K562 (cell line): ENCODE data around the gene SPATA3. TPM values are rescaled to one million over a fixed set of nuclear protein-coding genes. Genes with fewer than 3 reads are reported as not detected.

Source experiments
- ATAC-seq: fragments of 200-7000 bp; cut with Tn5 transposase; 3 replicates; pipeline ENCODE4 v1.9.1; 2020; ENCODE audit warnings: moderate library complexity
- BruUV-seq: library from RNA; stranded (reverse); fragments of 400-500 nt; replicated peaks from 2 replicates; lab custom pipeline; 2021; lab: Mats Ljungman, UMichigan
- CTCF ChIA-PET: fragments of 300-600 bp; formaldehyde crosslinking; extraction: SDS; loops from one replicate; lab custom pipeline; 2021; ENCODE audit warnings: low intra/inter-chr PET ratio; lab: Yijun Ruan, JAX
- POLR2A ChIA-PET: fragments of 300-600, 350-650 bp; sonication (Branson Sonifier 250); formaldehyde crosslinking; extraction: SDS; loops from one replicate; lab custom pipeline; 2021; ENCODE audit warnings: antibody characterized with exemption, inconsistent platforms; lab: Yijun Ruan, JAX
- DNase-seq, 4 experiments: peaks; one replicate each; pipeline versions ENCODE4 v3.0.0 to v3.0.0-alpha.2; 2011 to 2018; ENCODE audit warnings: low spot score in 3 of 4, mixed read lengths in 3 of 4; ENCODE audit errors: extremely low read depth in 1 of 4
- FAIRE-seq: peaks from 2 replicates; lab custom pipeline; 2011; peaks lifted over from hg19 to GRCh38; lab: Jason Lieb, UNC
- H2AFZ ChIP-seq: 2 replicates; pipeline ENCODE4 v1.6.0; 2011; ENCODE audit warnings: low read depth, low read length, control low read depth, inconsistent platforms
- H3K27ac ChIP-seq: fragments of 200-600 bp; 3 replicates; pipeline ENCODE4 v1.8.0; 2011; ENCODE audit warnings: low read depth, mild to moderate bottlenecking, control low read depth, inconsistent platforms, low read length, moderate library complexity, mixed read lengths; ENCODE audit errors: extremely low read depth
- H3K27me3 ChIP-seq, 2 experiments: fragments of 300-600 bp in 1 of 2; 2 replicates in 1 of 2; 3 replicates in 1 of 2; pipeline versions ENCODE4 v1.6.0 to v1.8.0; 2011; ENCODE audit warnings: inconsistent platforms in 2 of 2, low read length in 2 of 2, mild to moderate bottlenecking in 1 of 2, mixed read lengths in 1 of 2, moderate library complexity in 1 of 2; ENCODE audit not compliant: control insufficient read depth in 2 of 2, insufficient read depth in 2 of 2
- H3K36me3 ChIP-seq: fragments of 300-600 bp; 3 replicates; pipeline ENCODE4 v1.8.0; 2011; ENCODE audit warnings: mild to moderate bottlenecking, low read length, inconsistent platforms; ENCODE audit not compliant: control insufficient read depth, insufficient read depth
- H3K4me1 ChIP-seq, 2 experiments: fragments of 200-600 bp in 1 of 2; replicated peaks in 1 of 2; 2 replicates in 1 of 2; 3 replicates in 1 of 2; pipeline versions ENCODE4 v1.5.1 to v1.8.0; 2011; ENCODE audit warnings: inconsistent platforms in 2 of 2, low read length in 2 of 2, mild to moderate bottlenecking in 1 of 2, mixed read lengths in 1 of 2, moderate library complexity in 1 of 2; ENCODE audit not compliant: control insufficient read depth in 2 of 2, insufficient read depth in 2 of 2
- H3K4me2 ChIP-seq: 2 replicates; pipeline ENCODE4 v1.6.1; 2011; ENCODE audit warnings: low read length, control low read depth, inconsistent platforms, mixed read lengths; ENCODE audit not compliant: insufficient read depth
- H3K4me3 ChIP-seq: fragments of 200-600 bp; sonication (generic), shearing (Covaris generic); 2 replicates; pipeline ENCODE4 v1.5.1; 2016; ENCODE audit warnings: control low read depth, inconsistent platforms
- H3K79me2 ChIP-seq: fragments of 200-600 bp; 3 replicates; pipeline ENCODE4 v1.8.0; 2011; ENCODE audit warnings: low read length, inconsistent platforms; ENCODE audit not compliant: control insufficient read depth, insufficient read depth
- H3K9ac ChIP-seq, 2 experiments: 2 replicates each; pipeline versions ENCODE4 v1.6.0 to v1.6.1; 2011; ENCODE audit warnings: low read depth in 2 of 2, low read length in 2 of 2, control low read depth in 1 of 2, inconsistent platforms in 1 of 2, mild to moderate bottlenecking in 1 of 2, mixed read lengths in 1 of 2; ENCODE audit not compliant: insufficient read depth in 1 of 2
- H3K9me1 ChIP-seq: one replicate; pipeline ENCODE4 v1.6.0; 2011; ENCODE audit warnings: inconsistent platforms, mild to moderate bottlenecking, low read length, moderate library complexity; ENCODE audit not compliant: control insufficient read depth, insufficient read depth
- H3K9me3 ChIP-seq: replicated peaks from 2 replicates; pipeline ENCODE4 v1.5.1; 2011; ENCODE audit warnings: low read depth, low read length, inconsistent platforms; ENCODE audit not compliant: control insufficient read depth, insufficient read depth
- H4K20me1 ChIP-seq: replicated peaks from 2 replicates; pipeline ENCODE4 v1.6.1; 2011; ENCODE audit warnings: low read length, inconsistent platforms, mixed read lengths; ENCODE audit not compliant: control insufficient read depth, insufficient read depth
- BRD9 ChIP-seq: fragments of 450-650 bp; IDR thresholded peaks from 2 replicates; pipeline ENCODE4 v1.6.1; 2018; ENCODE audit warnings: low read depth; ENCODE audit not compliant: partially characterized antibody
- ESRRB ChIP-seq: fragments of 250-450 bp; sonication (Bioruptor Pico); IDR thresholded peaks from 2 replicates; pipeline ENCODE4 v1.5.0; 2020; ENCODE audit warnings: mild to moderate bottlenecking, moderate library complexity, borderline replicate concordance
- FOXJ2 ChIP-seq: fragments of 200-800 bp; sonication (Bioruptor generic); IDR thresholded peaks from 2 replicates; pipeline ENCODE4 v1.6.1; 2016; ENCODE audit warnings: missing genetic modification characterization, missing compliant biosample characterization
- GABPB2 ChIP-seq: fragments of 250-450 bp; sonication (Bioruptor Pico); conservative IDR thresholded peaks from 2 replicates; pipeline ENCODE4 v1.5.1; 2021; ENCODE audit warnings: mild to moderate bottlenecking
- KAT8 ChIP-seq: fragments of 450-650 bp; IDR thresholded peaks from 2 replicates; pipeline ENCODE4 v1.6.1; 2016; ENCODE audit warnings: low read depth, mild to moderate bottlenecking
- L3MBTL2 ChIP-seq: fragments of 450-650 bp; IDR thresholded peaks from 2 replicates; pipeline ENCODE4 v1.6.1; 2016; ENCODE audit warnings: mild to moderate bottlenecking, moderate library complexity
- MIER1 ChIP-seq: fragments of 450-650 bp; IDR thresholded peaks from 2 replicates; pipeline ENCODE4 v1.6.1; 2016; ENCODE audit warnings: antibody characterized with exemption, mild to moderate bottlenecking, low read depth
- RAD21 ChIP-seq, 2 experiments: fragments of 250-450 bp in 1 of 2; fragments of 450-650 bp in 1 of 2; sonication (Bioruptor Pico) in 1 of 2; formaldehyde crosslinking in 1 of 2; IDR thresholded peaks in 1 of 2; conservative IDR thresholded peaks in 1 of 2; 2 replicates each; pipeline versions ENCODE4 v1.4.0 to v1.8.0; 2020 to 2022; ENCODE audit warnings: mild to moderate bottlenecking in 2 of 2, moderate library complexity in 1 of 2
- RBFOX2 ChIP-seq: fragments of 200-400 bp; formaldehyde crosslinking; IDR thresholded peaks from 2 replicates; pipeline ENCODE4 v1.6.1; 2017; ENCODE audit warnings: low read depth, mild to moderate bottlenecking, low read length, moderate library complexity
- U2AF1 ChIP-seq: fragments of 200-400 bp; formaldehyde crosslinking; optimal IDR thresholded peaks from 2 replicates; pipeline ENCODE3; 2017; ENCODE audit warnings: mild to moderate bottlenecking, low read depth, low read length, moderate library complexity
- ZC3H11A ChIP-seq: IDR thresholded peaks from 2 replicates; pipeline ENCODE4 v1.6.1; 2012; ENCODE audit warnings: low read depth, low read length, improper control_type of control experiment
- ZNF707 ChIP-seq: fragments of 250-450 bp; sonication (Bioruptor Pico); conservative IDR thresholded peaks from 2 replicates; pipeline ENCODE4 v1.8.0; 2022; ENCODE audit warnings: inconsistent platforms, mild to moderate bottlenecking, moderate library complexity
- ZNF785 ChIP-seq: fragments of 250-450 bp; sonication (Bioruptor Pico); IDR thresholded peaks from 2 replicates; pipeline ENCODE4 v1.4.0; 2020; ENCODE audit warnings: mild to moderate bottlenecking
- WGBS: fragments of 100-300 bp; shearing (Covaris generic); methylation state at CpG from one replicate; pipeline ENCODE4 v1.1.6; 2016; ENCODE audit warnings: low coverage, mixed read lengths; ENCODE audit not compliant: insufficient coverage; ENCODE audit errors: missing lambda C conversion rate; 5-methylcytosine and 5-hydroxymethylcytosine counted together
- in situ Hi-C: fragments of 300-500 bp; cut with MboI; formaldehyde crosslinking; loops from 4 replicates; pipeline ENCODE4 v1.15.0; 2018; ENCODE audit warnings: inconsistent platforms, mixed read lengths
- intact Hi-C: fragments of 100-400 bp; cut with micrococcal nuclease; formaldehyde crosslinking; loops from 2 replicates; pipeline ENCODE4 v1.14.2; 2022
- polyA plus RNA-seq, 8 experiments: library from polyadenylated mRNA; depleted of rRNA in 4 of 8; stranded (reverse) in 5 of 8; unstranded in 3 of 8; fragments of >200 nt; fragmentation: Nextera tagmentation in 2 of 8; fragmentation: Illumina TruSeq in 1 of 8; extraction: Ambion mirVana in 2 of 8; extraction: Trizol in 1 of 8; gene quantifications; 2 replicates each; pipeline versions ENCODE4 v1.2.1 to v1.2.3, GENCODE V29; 2011 to 2014; ENCODE audit warnings: inconsistent platforms in 1 of 8, missing spikeins in 1 of 8
- total RNA-seq, 7 experiments: library from RNA; depleted of rRNA in 6 of 7; stranded (reverse); fragments of >200 nt in 6 of 7; fragmentation: Illumina TruSeq in 2 of 7; extraction: Trizol in 2 of 7; gene quantifications; 2 replicates each; pipeline versions ENCODE4 v1.2.1 to v1.2.3, GENCODE V29; 2011 to 2021; ENCODE audit warnings: low replicate concordance in 1 of 7
- TF ChIP-seq, protein P1 (sequence below): sonication (generic); formaldehyde crosslinking; IDR thresholded peaks from 2 replicates; pipeline ENCODE4 v1.8.0; 2023; ENCODE audit warnings: mild to moderate bottlenecking, missing genetic modification reagents

Gene SPATA3
- total and polyA plus RNA-seq, 9 of the 15 experiments (the other 6 are each of a cell fraction or from before 2014, with no cell fraction given) = not detected

DNA sequence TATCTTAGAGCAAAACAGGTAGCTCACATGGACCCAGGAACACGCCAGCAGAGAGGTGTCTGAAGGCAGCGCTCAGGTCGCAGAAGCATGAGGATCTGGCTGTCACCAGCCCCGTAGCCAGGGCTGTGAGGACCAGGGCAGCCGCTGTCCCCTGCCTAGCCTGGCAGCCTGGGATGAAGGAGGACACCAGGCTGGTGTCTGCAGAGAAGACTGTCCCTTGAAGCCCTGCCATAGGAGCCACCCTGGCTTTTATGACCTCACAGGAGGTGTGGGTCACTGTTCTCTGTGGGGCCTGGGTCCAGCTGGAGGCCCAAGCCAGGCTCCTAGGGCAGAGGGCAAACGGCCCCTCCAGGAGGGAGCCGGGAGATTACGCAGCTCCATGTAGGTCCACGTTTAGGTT lies at the start of gene SPATA3 (continued):
- TF ChIP-seq, protein P1, sequence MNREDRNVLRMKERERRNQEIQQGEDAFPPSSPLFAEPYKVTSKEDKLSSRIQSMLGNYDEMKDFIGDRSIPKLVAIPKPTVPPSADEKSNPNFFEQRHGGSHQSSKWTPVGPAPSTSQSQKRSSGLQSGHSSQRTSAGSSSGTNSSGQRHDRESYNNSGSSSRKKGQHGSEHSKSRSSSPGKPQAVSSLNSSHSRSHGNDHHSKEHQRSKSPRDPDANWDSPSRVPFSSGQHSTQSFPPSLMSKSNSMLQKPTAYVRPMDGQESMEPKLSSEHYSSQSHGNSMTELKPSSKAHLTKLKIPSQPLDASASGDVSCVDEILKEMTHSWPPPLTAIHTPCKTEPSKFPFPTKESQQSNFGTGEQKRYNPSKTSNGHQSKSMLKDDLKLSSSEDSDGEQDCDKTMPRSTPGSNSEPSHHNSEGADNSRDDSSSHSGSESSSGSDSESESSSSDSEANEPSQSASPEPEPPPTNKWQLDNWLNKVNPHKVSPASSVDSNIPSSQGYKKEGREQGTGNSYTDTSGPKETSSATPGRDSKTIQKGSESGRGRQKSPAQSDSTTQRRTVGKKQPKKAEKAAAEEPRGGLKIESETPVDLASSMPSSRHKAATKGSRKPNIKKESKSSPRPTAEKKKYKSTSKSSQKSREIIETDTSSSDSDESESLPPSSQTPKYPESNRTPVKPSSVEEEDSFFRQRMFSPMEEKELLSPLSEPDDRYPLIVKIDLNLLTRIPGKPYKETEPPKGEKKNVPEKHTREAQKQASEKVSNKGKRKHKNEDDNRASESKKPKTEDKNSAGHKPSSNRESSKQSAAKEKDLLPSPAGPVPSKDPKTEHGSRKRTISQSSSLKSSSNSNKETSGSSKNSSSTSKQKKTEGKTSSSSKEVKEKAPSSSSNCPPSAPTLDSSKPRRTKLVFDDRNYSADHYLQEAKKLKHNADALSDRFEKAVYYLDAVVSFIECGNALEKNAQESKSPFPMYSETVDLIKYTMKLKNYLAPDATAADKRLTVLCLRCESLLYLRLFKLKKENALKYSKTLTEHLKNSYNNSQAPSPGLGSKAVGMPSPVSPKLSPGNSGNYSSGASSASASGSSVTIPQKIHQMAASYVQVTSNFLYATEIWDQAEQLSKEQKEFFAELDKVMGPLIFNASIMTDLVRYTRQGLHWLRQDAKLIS (CRISPR knock-in tag) = no peak
- TF ChIP-seq RBFOX2 (no peak), GABPB2 (CRISPR knock-in tag) (no peak), ZC3H11A (no peak)

DNA sequence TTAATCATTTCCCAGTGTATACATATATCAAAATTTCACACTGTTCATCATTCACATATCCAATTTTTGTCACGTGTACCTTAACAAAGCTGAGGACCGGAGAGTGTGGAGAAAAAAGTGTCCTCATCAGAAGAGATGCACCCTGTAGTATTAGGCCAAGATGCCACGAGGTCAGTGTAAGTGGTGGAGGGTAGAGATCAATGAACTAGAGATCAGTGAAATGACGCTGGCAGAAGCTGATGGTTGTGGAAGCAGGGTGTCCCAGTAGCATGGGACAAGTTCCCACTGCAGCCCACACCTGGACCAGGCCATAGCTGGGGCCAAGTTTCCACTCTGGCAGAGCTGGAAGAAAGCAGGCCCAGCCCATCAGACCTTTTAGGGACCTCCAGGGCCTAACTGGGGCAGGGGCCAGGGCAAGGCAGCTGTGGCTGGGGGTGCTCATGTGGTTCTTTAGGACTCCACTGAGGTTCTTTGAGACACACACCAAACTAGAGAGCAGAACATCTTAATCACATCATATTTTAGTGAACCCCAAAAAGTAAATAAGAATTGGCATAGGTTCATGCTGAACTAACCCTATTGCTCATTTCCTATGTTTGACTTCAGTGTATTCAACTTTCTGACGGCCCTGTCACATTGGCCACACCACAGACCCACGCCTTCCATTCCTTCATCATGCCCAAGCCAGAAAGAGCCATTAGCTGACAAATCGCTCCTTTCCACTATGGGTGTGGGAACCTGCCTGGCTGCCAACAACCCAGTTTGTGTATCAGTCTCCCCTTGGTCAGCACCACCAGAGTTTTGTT lies 49.3 kb upstream of the SPATA3 start:
- ChIA-PET CTCF (no interaction called here), POLR2A (no interaction called here)
- 6% methylated on average over 7 of the region's 7 CpGs for WGBS
- Histone ChIP-seq H3K9me1 (no peaks in the 10 kb centered on the region), H3K4me3 (no peak overlapping the region), H3K9me3 (no peaks in the 10 kb centered on the region), H3K27ac (no peak overlapping the region), H2AFZ (no peak overlapping the region), H3K27me3 (peaks cover 4 to 15% of the 10 kb centered on the region in 2 experiments; a peak in 4 of 5 replicates), H3K36me3 (no peaks in the 10 kb centered on the region), H3K79me2 (no peaks in the 10 kb centered on the region), H3K4me1 (no peaks in the 10 kb centered on the region; a peak in 2 of 5 replicates), H3K9ac (no peak overlapping the region), H3K4me2 (no peak overlapping the region), H4K20me1 (no peaks in the 10 kb centered on the region)
- ATAC-seq = no peak
- TF ChIP-seq BRD9 (no peak), L3MBTL2 (no peak), KAT8 (no peak), FOXJ2 (tag) (no peak), ZNF707 (CRISPR knock-in tag) (no peak), ZNF785 (CRISPR knock-in tag) (no peak), ESRRB (CRISPR knock-in tag) (no peak), U2AF1 (no peak), MIER1 (no peak), RAD21 (CRISPR knock-in tag; conservative IDR thresholded peaks at IDR 0.05 in 1 of 2, IDR thresholded peaks at IDR 0.05 in 1 of 2) (no peak)
- DNase-seq = no peak
- in situ Hi-C loops (no loop called here), intact Hi-C loops (no loop called here)
- FAIRE-seq = no peak
- no TSS peak for BruUV-seq
